ENCODE data around the gene NOC4L. TPM values are rescaled to one million over a fixed set of nuclear protein-coding genes. Genes with fewer than 3 reads are reported as not detected.

Gene NOC4L
- total RNA-seq, 1 donor from 2014 or later, result 36.4 TPM

DNA sequence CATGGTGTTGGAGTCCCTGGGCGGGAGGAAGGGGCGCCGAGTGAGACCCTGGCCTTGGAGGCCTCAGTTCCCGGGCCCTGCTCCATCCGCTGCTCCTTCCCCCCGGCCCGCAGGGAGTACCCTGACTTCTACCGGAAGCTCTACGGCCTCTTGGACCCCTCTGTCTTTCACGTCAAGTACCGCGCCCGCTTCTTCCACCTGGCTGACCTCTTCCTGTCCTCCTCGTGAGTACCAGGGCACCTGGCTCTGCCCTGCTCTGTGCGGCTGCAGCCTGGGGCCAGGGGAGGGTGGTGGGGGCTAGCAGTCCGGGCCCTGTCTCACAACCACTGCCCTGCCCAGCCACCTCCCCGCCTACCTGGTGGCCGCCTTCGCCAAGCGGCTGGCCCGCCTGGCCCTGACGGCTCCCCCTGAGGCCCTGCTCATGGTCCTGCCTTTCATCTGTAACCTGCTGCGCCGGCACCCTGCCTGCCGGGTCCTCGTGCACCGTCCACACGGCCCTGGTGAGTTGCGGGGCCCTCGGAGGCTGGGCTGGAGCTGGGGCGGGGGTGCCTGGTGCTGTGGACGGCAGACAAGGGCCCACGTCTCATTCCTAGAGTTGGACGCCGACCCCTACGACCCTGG is 7.0 kb downstream of the NOC4L start:
- no peak overlapping the region for H3K27ac Mint-ChIP-seq (ENCODE audit: unreplicated experiment)
- peaks cover under 1% of the 10 kb centered on the region for H3K4me1 Mint-ChIP-seq
- no peak for DNase-seq (ENCODE audit: low read depth, low spot score)

DNA sequence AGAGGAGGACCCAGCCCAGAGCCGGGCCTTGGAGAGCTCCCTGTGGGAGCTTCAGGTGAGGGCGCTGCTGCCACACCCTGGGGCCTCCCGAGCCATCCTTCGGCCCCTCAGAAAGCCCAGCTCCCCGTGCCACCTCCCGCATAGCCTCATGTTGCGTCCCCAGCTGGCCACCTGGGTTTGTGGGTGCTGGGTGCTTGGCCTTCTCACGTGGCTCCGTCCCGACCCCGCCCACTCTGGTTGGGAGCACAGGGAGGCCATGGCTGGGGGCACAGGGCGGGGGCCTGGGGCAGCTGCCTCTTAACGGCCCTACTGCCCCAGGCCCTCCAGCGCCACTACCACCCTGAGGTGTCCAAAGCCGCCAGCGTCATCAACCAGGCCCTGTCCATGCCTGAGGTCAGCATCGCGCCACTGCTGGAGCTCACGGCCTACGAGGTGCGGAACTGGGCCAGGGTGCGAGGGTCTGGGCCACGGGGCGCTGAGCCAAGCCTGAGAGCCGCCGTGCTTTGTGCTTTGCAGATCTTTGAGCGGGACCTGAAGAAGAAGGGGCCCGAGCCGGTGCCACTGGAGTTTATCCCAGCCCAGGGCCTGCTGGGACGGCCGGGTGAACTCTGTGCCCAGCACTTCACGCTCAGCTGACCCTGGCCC is 7.6 kb downstream of the NOC4L start:
- no peaks in the 10 kb centered on the region for H3K27me3 Mint-ChIP-seq (ENCODE audit: low read depth)

More for the DNA sequence above, 7.0 kb downstream of the NOC4L start:
- TF ChIP-seq, protein P1, sequence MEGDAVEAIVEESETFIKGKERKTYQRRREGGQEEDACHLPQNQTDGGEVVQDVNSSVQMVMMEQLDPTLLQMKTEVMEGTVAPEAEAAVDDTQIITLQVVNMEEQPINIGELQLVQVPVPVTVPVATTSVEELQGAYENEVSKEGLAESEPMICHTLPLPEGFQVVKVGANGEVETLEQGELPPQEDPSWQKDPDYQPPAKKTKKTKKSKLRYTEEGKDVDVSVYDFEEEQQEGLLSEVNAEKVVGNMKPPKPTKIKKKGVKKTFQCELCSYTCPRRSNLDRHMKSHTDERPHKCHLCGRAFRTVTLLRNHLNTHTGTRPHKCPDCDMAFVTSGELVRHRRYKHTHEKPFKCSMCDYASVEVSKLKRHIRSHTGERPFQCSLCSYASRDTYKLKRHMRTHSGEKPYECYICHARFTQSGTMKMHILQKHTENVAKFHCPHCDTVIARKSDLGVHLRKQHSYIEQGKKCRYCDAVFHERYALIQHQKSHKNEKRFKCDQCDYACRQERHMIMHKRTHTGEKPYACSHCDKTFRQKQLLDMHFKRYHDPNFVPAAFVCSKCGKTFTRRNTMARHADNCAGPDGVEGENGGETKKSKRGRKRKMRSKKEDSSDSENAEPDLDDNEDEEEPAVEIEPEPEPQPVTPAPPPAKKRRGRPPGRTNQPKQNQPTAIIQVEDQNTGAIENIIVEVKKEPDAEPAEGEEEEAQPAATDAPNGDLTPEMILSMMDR (conservative IDR thresholded peaks at IDR 0.05), result no peak
- Mint-ChIP-seq H3K27me3 (ENCODE audit: low read depth) (no peaks in the 10 kb centered on the region), H3K4me3 (no peak overlapping the region), H3K36me3 (ENCODE audit: low read depth) (peaks cover under 1% of the 10 kb centered on the region), H3K9me3 (no peaks in the 10 kb centered on the region)

DNA sequence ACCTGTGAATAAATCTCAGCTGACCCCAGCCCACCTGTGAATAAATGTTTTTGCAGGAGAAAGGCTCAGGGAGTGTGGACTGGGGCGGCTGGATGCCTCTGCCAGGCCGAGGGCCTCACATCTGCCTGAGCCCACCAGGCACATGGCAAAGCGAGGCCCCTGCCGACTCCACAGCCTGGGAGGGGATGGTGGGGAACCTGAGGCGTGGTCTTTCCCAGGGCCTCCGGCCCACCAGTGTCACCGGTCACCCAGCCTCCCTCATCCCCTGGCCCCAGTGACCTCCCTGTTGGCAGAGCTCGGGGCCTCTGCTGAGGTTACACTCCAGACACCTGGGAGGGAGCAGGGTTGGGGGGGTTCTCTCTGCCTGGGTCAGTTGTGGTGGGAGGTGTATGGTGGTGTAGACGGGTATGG is 8.2 kb downstream of the NOC4L start:
- H3K4me3 Mint-ChIP-seq, result no peak overlapping the region
- H3K9me3 Mint-ChIP-seq, result no peaks in the 10 kb centered on the region
- DNase-seq (ENCODE audit: low read depth, low spot score), result no peak
- TF ChIP-seq, protein P1 (conservative IDR thresholded peaks at IDR 0.05), result no peak
- H3K27me3 Mint-ChIP-seq (ENCODE audit: low read depth), result no peaks in the 10 kb centered on the region
- H3K36me3 Mint-ChIP-seq (ENCODE audit: low read depth), result no peaks in the 10 kb centered on the region
- no peaks in the 10 kb centered on the region for H3K4me1 Mint-ChIP-seq
- no peak overlapping the region for H3K27ac Mint-ChIP-seq (ENCODE audit: unreplicated experiment)

More for the DNA sequence above, 7.6 kb downstream of the NOC4L start:
- Mint-ChIP-seq H3K27ac (ENCODE audit: unreplicated experiment) (no peak overlapping the region), H3K9me3 (no peaks in the 10 kb centered on the region), H3K4me3 (no peak overlapping the region), H3K36me3 (ENCODE audit: low read depth) (no peaks in the 10 kb centered on the region), H3K4me1 (no peaks in the 10 kb centered on the region)
- TF ChIP-seq, protein P1 (conservative IDR thresholded peaks at IDR 0.05), result no peak
- DNase-seq (ENCODE audit: low read depth, low spot score), result no peak

DNA sequence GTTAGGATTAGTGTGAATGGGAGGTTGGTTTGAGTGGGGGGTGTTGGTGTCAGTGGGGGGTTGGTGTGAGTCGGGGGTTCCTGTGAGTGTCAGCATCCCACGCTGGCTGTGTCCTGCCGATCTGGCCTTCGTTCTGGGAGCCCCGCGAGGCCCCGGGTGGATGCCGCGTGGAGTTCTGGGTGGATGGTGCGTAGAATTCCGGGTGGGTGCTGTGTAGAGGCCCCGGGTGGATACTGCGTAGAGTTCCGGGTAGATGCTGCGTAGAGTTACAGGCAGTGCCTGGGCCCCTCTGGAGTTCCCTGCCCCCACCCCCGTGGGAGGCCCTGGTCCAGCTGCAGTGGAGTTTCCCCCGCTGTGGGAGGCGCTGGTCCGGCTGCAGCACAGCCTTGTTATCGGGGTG is 8.7 kb downstream of the NOC4L start:
- no peaks in the 10 kb centered on the region for H3K4me1 Mint-ChIP-seq
- no peaks in the 10 kb centered on the region for H3K36me3 Mint-ChIP-seq (ENCODE audit: low read depth)
- TF ChIP-seq, protein P1 (conservative IDR thresholded peaks at IDR 0.05), result no peak
- H3K27me3 Mint-ChIP-seq (ENCODE audit: low read depth), result no peaks in the 10 kb centered on the region
- H3K9me3 Mint-ChIP-seq, result no peaks in the 10 kb centered on the region
- H3K27ac Mint-ChIP-seq (ENCODE audit: unreplicated experiment), result no peak overlapping the region
- no peak overlapping the region for H3K4me3 Mint-ChIP-seq
- DNase-seq (ENCODE audit: low read depth, low spot score), result no peak

DNA sequence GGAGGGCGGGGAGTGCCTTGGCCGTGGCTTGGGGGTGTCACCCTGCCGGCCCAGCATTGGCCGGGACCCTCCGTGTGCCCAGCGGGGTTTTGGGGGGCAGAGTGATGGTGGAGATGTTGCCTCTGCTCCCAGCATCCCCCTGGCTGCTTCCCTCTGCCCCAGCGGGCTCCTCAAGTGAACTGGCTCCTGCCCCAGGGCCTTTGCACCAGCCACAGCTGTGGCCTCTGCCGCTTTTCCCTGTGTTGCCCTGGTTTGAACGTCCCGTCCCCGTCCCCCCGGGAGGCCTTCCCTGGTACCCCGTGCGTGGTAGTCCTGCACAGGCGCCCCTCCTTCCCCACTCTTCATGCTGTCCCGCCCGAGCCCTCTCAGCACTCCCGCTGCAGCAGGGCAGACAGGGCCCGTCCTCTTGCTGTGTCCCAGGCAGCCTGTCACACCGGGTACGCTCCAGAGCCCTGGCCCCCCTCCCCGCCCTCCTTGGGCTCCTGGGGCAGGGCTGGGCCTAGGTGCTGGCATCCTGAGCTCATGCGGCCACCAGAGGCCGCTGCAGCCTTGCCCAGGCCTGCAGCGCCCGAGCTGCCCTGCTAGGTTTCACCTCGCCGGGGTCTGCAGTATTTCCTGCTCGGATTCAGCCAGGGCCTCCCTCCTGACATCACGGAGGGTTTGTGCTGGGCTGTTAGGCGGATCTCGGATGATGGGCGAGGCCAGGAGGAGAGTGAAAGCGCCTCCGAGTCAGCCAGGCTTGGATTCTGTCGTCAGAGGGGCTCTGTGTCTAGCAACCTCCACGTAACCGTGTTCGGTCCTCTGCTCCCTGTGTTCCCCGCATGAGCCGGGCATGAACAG is 9.5 kb downstream of the NOC4L start:
- TF ChIP-seq, protein P1 (conservative IDR thresholded peaks at IDR 0.05), result peak; percentile 94
- no peak overlapping the region for H3K27ac Mint-ChIP-seq (ENCODE audit: unreplicated experiment)
- H3K9me3 Mint-ChIP-seq, result no peaks in the 10 kb centered on the region
- DNase-seq (ENCODE audit: low read depth, low spot score), result peak; percentile 61
- no peaks in the 10 kb centered on the region for H3K4me1 Mint-ChIP-seq
- no peaks in the 10 kb centered on the region for H3K27me3 Mint-ChIP-seq (ENCODE audit: low read depth)
- H3K4me3 Mint-ChIP-seq, result peak overlapping the region; percentile 23
- H3K36me3 Mint-ChIP-seq (ENCODE audit: low read depth), result no peaks in the 10 kb centered on the region

Data from neural crest cell (in vitro differentiated cells).